C4-2B (cell line): ENCODE measurements around the gene SMARCC2.

ENCODE experiments used
- H3K27ac ChIP-seq: fragments of 450-650 bp; 2 replicates; pipeline ENCODE4 v1.5.1; 2017
- ZFX ChIP-seq: fragments of 450-650 bp; IDR thresholded peaks from 2 replicates; pipeline ENCODE4 v1.6.1; 2017
- TF ChIP-seq, protein P1 (sequence below): fragments of 450-650 bp; conservative IDR thresholded peaks from 2 replicates; pipeline ENCODE4 v1.5.1; 2017; ENCODE audit warnings: mild to moderate bottlenecking

SMARCC2 gene

GRCh38 chr12:56153678-56154065, 35.6 kb downstream of the SMARCC2 start:
- no peak overlapping the region for H3K27ac ChIP-seq
- TF ChIP-seq ZFX, result no peak
- TF ChIP-seq, protein P1, sequence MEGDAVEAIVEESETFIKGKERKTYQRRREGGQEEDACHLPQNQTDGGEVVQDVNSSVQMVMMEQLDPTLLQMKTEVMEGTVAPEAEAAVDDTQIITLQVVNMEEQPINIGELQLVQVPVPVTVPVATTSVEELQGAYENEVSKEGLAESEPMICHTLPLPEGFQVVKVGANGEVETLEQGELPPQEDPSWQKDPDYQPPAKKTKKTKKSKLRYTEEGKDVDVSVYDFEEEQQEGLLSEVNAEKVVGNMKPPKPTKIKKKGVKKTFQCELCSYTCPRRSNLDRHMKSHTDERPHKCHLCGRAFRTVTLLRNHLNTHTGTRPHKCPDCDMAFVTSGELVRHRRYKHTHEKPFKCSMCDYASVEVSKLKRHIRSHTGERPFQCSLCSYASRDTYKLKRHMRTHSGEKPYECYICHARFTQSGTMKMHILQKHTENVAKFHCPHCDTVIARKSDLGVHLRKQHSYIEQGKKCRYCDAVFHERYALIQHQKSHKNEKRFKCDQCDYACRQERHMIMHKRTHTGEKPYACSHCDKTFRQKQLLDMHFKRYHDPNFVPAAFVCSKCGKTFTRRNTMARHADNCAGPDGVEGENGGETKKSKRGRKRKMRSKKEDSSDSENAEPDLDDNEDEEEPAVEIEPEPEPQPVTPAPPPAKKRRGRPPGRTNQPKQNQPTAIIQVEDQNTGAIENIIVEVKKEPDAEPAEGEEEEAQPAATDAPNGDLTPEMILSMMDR, result no peak

- H3K27ac ChIP-seq, result peak overlapping the region; percentile 79
These were observed 36.3 kb downstream of the SMARCC2 start for GRCh38 chr12:56152756-56153677.

DNA sequence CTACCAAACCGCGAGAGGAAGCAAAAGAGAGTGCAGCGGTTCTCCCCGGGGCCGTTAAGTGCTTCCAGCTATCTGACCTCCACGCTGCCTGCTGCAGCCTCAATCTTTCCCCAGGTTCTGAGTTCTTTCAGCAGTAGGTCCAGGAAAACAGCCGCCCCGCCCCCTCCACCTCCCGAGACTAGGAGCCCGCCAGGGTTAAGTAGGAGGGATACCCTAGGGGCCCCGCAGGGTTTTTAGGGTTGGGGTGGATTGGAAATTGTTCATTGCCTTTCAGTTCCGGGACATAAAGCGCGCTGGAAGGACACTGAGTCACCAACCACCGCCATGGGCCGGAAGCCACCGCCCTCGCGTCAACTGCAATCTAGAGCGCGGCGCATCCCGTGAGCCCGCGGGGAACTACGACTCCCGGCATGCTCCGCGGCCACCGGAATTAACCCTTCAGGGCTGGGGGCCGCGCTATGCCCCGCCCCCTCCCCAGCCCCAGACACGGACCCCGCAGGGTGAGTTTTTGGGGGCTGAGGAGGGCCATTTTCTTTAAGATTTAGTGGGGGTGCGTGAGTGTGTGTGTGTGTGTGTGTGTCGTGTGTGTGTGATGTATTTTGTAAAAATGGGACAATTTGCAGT, 37.0 kb downstream of the SMARCC2 start, which contains the start of gene MYL6B:
Gene MYL6B, plus strand, starts transcription at position 456 of the 624 bp plus-strand sequence. CDS start 1,332 bp downstream, outside the sequence.
- peak within 1 kb of the TSS; percentile 79 for H3K27ac ChIP-seq
- TF ChIP-seq, protein P1, result no peak
- TF ChIP-seq ZFX, result no peak

More at GRCh38 chr12:56152756-56153677, 36.3 kb downstream of the SMARCC2 start:
- no peak for TF ChIP-seq ZFX
- TF ChIP-seq, protein P1, result no peak

DNA sequence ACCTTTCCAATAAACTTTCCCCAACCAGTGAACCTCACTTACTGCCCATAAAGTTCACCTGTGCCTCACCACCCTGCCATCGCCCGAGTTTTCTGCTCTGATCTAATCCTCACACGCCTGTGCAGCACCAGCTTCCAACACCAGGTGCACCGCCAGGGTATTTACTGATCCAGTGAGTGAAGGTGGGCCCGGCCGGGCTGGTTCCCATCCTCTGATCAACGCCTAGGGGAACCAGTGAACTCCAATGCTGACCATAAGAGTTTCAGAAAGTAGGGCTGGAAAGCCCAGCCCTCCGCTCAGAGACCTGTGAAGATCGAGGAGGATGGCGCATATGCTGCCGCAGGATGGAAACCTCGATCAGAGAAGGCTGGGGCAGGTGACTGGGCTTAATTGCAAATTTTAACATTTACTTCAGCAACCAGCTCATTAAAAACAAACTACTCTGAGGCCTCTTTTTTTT, 37.6 kb downstream of the SMARCC2 start:
- no peak for TF ChIP-seq ZFX
- TF ChIP-seq, protein P1, result no peak; the same call in 1 of the 2 replicates
- peak overlapping the region; percentile 79 for H3K27ac ChIP-seq

- no peak overlapping the region for H3K27ac ChIP-seq
- TF ChIP-seq, protein P1, result no peak
- no peak for TF ChIP-seq ZFX
These were observed 38.7 kb downstream of the SMARCC2 start for GRCh38 chr12:56150563-56150962.

GRCh38 chr12:56146492-56147460, 42.5 kb downstream of the SMARCC2 start:
- TF ChIP-seq, protein P1, result no peak
- no peak for TF ChIP-seq ZFX
- no peak overlapping the region for H3K27ac ChIP-seq
